Suprapubic skin (tissue), 4 donors: ENCODE data around the gene TBC1D17. TPM values are rescaled to one million over a fixed set of nuclear protein-coding genes. Genes with fewer than 3 reads are reported as not detected.

Experiments used
- DNase-seq, 2 donors: peaks; one replicate each; pipeline ENCODE4 v3.0.0-alpha.2; 2019; ENCODE audit warnings: low spot score in 2 of 2
- H3K27ac ChIP-seq: fragments of 200-600 bp; sonication (generic); one replicate; pipeline ENCODE4 v1.5.1; 2019
- H3K27me3 ChIP-seq: fragments of 200-600 bp; sonication (generic); one replicate; pipeline ENCODE4 v1.5.1; 2019
- H3K36me3 ChIP-seq: fragments of 200-600 bp; sonication (generic); one replicate; pipeline ENCODE4 v1.5.1; 2019
- H3K4me1 ChIP-seq: fragments of 200-600 bp; sonication (generic); one replicate; pipeline ENCODE4 v1.5.1; 2019
- H3K4me3 ChIP-seq: fragments of 200-600 bp; sonication (generic); one replicate; pipeline ENCODE4 v1.5.1; 2019; ENCODE audit warnings: mild to moderate bottlenecking
- H3K9me3 ChIP-seq: fragments of 200-600 bp; sonication (generic); one replicate; pipeline ENCODE4 v1.5.1; 2019
- CTCF ChIP-seq, 2 donors: fragments of 200-600 bp in 1 of 2; fragments of 450-650 bp in 1 of 2; sonication (generic) in 1 of 2; IDR thresholded peaks; one replicate each; pipeline ENCODE4 v1.5.1; 2016 to 2019; ENCODE audit warnings: antibody characterized with exemption in 2 of 2, mild to moderate bottlenecking in 1 of 2, moderate library complexity in 1 of 2
- EP300 ChIP-seq: sonication (generic); formaldehyde crosslinking; IDR thresholded peaks from one replicate; pipeline ENCODE4 v1.6.1; 2017; ENCODE audit warnings: antibody characterized with exemption
- POLR2A ChIP-seq, 2 donors: fragments of 450-650 bp; IDR thresholded peaks; one replicate each; pipeline ENCODE4 v1.6.1; 2017; ENCODE audit warnings: antibody characterized with exemption in 2 of 2, mild to moderate bottlenecking in 2 of 2, moderate library complexity in 2 of 2
- POLR2AphosphoS5 ChIP-seq, 3 donors: sonication (generic); formaldehyde crosslinking; IDR thresholded peaks; one replicate each; pipeline ENCODE4 v1.6.1; 2017; ENCODE audit warnings: antibody characterized with exemption in 3 of 3
- WGBS: methylation state at CpG from one replicate; pipeline ENCODE4 v1.1.5; 2018; 5-methylcytosine and 5-hydroxymethylcytosine counted together
- total RNA-seq, 4 donors: library from RNA; depleted of rRNA; stranded (reverse); fragments of >200 nt; gene quantifications; one replicate each; pipeline ENCODE4 v1.1.0, GENCODE V29; 2016

TBC1D17 gene
- total RNA-seq, 4 donors from 2014 or later: 40.5 to 93.4 (median 59.4) TPM

- Histone ChIP-seq H3K36me3 (peaks cover 60% of the 10 kb centered on the region), H3K9me3 (no peaks in the 10 kb centered on the region), H3K4me1 (no peaks in the 10 kb centered on the region), H3K4me3 (no peak overlapping the region), H3K27me3 (no peaks in the 10 kb centered on the region), H3K27ac (no peak overlapping the region)
- DNase-seq: no peak
- WGBS: 85% methylated on average over 21 of the region's 21 CpGs
- TF ChIP-seq POLR2AphosphoS5 (IDR thresholded peaks at IDR 0.05): no peak
- no peak for TF ChIP-seq CTCF (IDR thresholded peaks at IDR 0.05)
- TF ChIP-seq EP300: no peak
- TF ChIP-seq POLR2A (IDR thresholded peaks at IDR 0.05): no peak
Measured at GRCh38 chr19:49916839-49917733, 39.6 kb downstream of the TBC1D17 start.

GRCh38 chr19:49918089-49918488 lies 40.6 kb downstream of the TBC1D17 start:
- Histone ChIP-seq H3K4me1 (no peaks in the 10 kb centered on the region), H3K27me3 (no peaks in the 10 kb centered on the region), H3K4me3 (no peak overlapping the region), H3K36me3 (peaks cover 63% of the 10 kb centered on the region), H3K9me3 (no peaks in the 10 kb centered on the region), H3K27ac (no peak overlapping the region)
- no peak for TF ChIP-seq POLR2AphosphoS5 (IDR thresholded peaks at IDR 0.05)
- no peak for TF ChIP-seq EP300
- no peak for TF ChIP-seq POLR2A (IDR thresholded peaks at IDR 0.05)
- no peak for TF ChIP-seq CTCF (IDR thresholded peaks at IDR 0.05)
- WGBS: 91% methylated on average over 8 of the region's 8 CpGs
- no peak for DNase-seq

- TF ChIP-seq CTCF (IDR thresholded peaks at IDR 0.05): no peak
- TF ChIP-seq POLR2AphosphoS5 (IDR thresholded peaks at IDR 0.05): no peak
- no peak for TF ChIP-seq POLR2A (IDR thresholded peaks at IDR 0.05)
- TF ChIP-seq EP300: no peak
- DNase-seq: no peak
- no peak overlapping the region for H3K4me3 ChIP-seq
- H3K4me1 ChIP-seq: peaks cover 8% of the 10 kb centered on the region
- peaks cover 63% of the 10 kb centered on the region for H3K36me3 ChIP-seq
- no peak overlapping the region for H3K27ac ChIP-seq
- H3K9me3 ChIP-seq: no peaks in the 10 kb centered on the region
- no peaks in the 10 kb centered on the region for H3K27me3 ChIP-seq
- WGBS: 91% methylated on average over 24 of the region's 24 CpGs
Measured at GRCh38 chr19:49920624-49921363, 43.3 kb downstream of the TBC1D17 start.

- H3K4me1 ChIP-seq: peaks cover 8% of the 10 kb centered on the region
- no peaks in the 10 kb centered on the region for H3K9me3 ChIP-seq
- no peak for DNase-seq
- 93% methylated on average over 9 of the region's 22 CpGs for WGBS
- TF ChIP-seq POLR2A (IDR thresholded peaks at IDR 0.05): no peak
- TF ChIP-seq CTCF (IDR thresholded peaks at IDR 0.05): no peak
- TF ChIP-seq EP300: no peak
- no peak for TF ChIP-seq POLR2AphosphoS5 (IDR thresholded peaks at IDR 0.05)
- H3K27ac ChIP-seq: no peak overlapping the region
- H3K36me3 ChIP-seq: peaks cover 59% of the 10 kb centered on the region
- H3K4me3 ChIP-seq: no peak overlapping the region
- H3K27me3 ChIP-seq: no peaks in the 10 kb centered on the region
Measured at GRCh38 chr19:49921871-49922795, 44.6 kb downstream of the TBC1D17 start.
